Measurements from ENCODE around the gene DIO1. TPM values are rescaled to one million over a fixed set of nuclear protein-coding genes. Genes with fewer than 3 reads are reported as not detected.

DIO1 gene
- total and polyA plus RNA-seq, 2 donors from 2014 or later, result 2.9 to 40.6 TPM

DNA sequence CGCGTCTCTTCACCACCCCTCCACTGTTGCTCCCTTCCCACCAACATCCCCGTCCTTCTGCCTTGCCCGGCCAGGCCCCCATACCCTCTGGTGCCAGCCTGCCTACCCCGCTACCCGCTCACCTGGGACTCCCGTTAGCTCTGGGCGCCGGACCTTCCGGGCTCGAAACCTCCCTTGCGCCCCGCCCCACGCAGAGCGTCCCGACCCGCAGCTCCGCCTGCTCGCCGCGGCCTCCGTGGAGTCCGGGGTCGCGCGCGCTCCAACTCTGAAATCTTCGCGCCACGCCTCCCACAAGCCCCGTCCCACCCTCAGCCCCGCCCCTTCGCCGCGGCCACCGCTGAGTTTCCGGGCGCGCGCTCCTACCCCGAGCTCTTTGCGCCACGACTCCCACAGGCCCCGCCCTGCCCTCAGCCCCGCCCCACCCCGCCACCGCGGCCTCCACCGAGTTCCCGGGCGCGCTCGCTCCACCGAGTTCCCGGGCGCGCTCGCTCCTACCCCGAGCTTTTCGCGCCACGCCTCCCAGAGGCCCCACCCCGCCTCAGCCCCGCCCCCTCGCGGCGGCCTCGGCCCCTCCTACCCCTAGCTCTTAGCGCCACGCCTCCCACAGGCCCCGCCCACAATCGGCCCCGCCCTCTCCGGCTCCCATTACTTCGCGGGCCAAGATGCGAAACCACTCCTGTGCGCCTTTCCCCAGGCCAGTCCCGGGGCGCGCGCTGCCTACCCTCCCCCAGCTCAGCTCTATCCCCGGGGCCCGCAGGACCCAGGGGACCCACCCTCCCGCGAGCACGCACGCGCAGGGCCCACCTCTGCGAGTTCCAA, 51.7 kb downstream of the DIO1 start, which contains the start of gene IFT25:
TSS of gene IFT25 (minus strand) at position 267 of the 819 bp plus-strand sequence. CDS start 5,617 bp downstream, outside the sequence.
- H3K9me3 ChIP-seq (ENCODE audit: control insufficient read depth in 2 of 3, insufficient read depth in 1 of 3, low read length in 3 of 3), result no peaks in the 10 kb centered on the region
- intact Hi-C loops (cut with DNase I), result loop anchor here (10.0 kb wide), 1 partner anchor 51 kb away; the partner anchor contains the start of gene DIO1
- peak; percentile 97 to 99 (median 99) for DNase-seq
- peak within 1 kb of the TSS; percentile 12 to 82 (median 71) for H3K9ac ChIP-seq (ENCODE audit: low read length in 3 of 3)
- peak within 1 kb of the TSS; percentile 74 to 91 (median 85) for H3K4me3 ChIP-seq (ENCODE audit: low read length in 3 of 3)
- H3K4me1 ChIP-seq (ENCODE audit: control insufficient read depth in 2 of 3, insufficient read depth in 2 of 3, low read depth in 1 of 3, low read length in 3 of 3), result peaks cover 0 to 12% (median 3%) of the 10 kb centered on the region in 3 donors
- FAIRE-seq, result no peak
- TF ChIP-seq, protein P1, sequence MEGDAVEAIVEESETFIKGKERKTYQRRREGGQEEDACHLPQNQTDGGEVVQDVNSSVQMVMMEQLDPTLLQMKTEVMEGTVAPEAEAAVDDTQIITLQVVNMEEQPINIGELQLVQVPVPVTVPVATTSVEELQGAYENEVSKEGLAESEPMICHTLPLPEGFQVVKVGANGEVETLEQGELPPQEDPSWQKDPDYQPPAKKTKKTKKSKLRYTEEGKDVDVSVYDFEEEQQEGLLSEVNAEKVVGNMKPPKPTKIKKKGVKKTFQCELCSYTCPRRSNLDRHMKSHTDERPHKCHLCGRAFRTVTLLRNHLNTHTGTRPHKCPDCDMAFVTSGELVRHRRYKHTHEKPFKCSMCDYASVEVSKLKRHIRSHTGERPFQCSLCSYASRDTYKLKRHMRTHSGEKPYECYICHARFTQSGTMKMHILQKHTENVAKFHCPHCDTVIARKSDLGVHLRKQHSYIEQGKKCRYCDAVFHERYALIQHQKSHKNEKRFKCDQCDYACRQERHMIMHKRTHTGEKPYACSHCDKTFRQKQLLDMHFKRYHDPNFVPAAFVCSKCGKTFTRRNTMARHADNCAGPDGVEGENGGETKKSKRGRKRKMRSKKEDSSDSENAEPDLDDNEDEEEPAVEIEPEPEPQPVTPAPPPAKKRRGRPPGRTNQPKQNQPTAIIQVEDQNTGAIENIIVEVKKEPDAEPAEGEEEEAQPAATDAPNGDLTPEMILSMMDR (IDR thresholded peaks at IDR 0.05; ENCODE audit: borderline replicate concordance, extremely low read depth, insufficient read depth), result no peak
- peak within 1 kb of the TSS; percentile 89 to 92 for H3K27ac ChIP-seq (ENCODE audit: low read depth in 2 of 2, low read length in 2 of 2)
- H3K27me3 ChIP-seq (ENCODE audit: control insufficient read depth, insufficient read depth, low read length), result no peaks in the 10 kb centered on the region
- H3K36me3 ChIP-seq (ENCODE audit: control insufficient read depth in 2 of 3, insufficient read depth in 3 of 3, low read length in 3 of 3), result no peaks in the 10 kb centered on the region

DNA sequence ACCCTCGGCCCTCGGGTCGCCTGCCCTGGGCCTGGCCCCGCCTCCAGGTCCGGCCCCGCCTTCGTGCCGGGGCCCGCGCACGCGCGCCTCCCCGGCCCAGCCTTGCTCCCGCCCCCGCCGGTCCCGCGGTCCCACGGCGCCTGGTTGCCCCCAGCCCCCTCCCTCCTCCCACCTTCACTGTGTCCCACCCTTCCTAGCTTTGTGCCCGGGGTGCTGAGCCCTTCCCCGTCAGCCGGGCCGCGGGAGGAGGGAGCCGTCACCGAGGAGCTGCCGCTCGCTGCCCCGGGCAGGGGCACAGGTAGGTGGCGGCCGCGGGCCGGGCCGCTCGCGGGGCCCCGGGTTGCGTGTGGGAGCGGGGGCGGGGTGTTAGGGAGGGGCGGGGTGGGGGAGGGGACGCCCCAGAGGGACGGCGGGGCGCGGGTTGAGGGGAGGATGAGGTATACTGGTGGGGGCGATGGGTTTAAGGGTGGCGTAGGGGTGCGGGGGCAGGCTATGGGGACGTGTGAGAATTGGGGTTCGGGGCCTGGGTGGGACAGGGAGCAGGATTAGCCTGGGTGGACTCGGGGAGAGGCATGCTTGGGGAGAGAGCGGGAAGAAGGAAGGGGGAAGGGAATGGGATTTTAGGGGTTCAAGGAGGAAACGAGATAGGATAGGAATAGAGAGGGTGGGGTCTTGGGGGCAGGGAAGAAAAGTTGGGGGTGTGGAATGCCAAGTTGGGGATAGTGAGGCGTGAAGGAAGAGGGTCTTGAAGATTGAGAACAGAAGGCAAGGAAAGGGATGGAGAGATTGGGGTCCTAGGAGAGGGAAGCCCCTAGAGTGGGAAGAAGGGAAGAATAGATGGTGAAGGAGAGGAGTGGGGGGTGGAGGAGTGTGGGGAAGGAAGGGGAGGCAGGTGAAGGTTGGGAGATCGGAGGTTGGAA, 52.5 kb downstream of the DIO1 start, which contains the start of gene LRRC42:
TSS of gene LRRC42 (plus strand) at position 99 of the 920 bp plus-strand sequence. CDS start 5,650 bp downstream, outside the sequence.
- peak within 1 kb of the TSS; percentile 47 to 82 (median 71) for H3K9ac ChIP-seq (ENCODE audit: low read length in 3 of 3)
- TF ChIP-seq, protein P1 (IDR thresholded peaks at IDR 0.05; ENCODE audit: borderline replicate concordance, extremely low read depth, insufficient read depth), result peak; percentile 13
- H3K9me3 ChIP-seq (ENCODE audit: control insufficient read depth in 2 of 3, insufficient read depth in 1 of 3, low read length in 3 of 3), result no peaks in the 10 kb centered on the region
- H3K4me3 ChIP-seq (ENCODE audit: low read length in 3 of 3), result peak within 1 kb of the TSS; percentile 74 to 91 (median 85)
- H3K36me3 ChIP-seq (ENCODE audit: control insufficient read depth in 2 of 3, insufficient read depth in 3 of 3, low read length in 3 of 3), result no peaks in the 10 kb centered on the region
- FAIRE-seq, result no peak
- peak in 1 of 5 donors; percentile 49 for DNase-seq
- H3K4me1 ChIP-seq (ENCODE audit: control insufficient read depth in 2 of 3, insufficient read depth in 2 of 3, low read depth in 1 of 3, low read length in 3 of 3), result peaks cover 0 to 12% (median 3%) of the 10 kb centered on the region in 3 donors
- H3K27ac ChIP-seq (ENCODE audit: low read depth in 2 of 2, low read length in 2 of 2), result peak within 1 kb of the TSS; percentile 89 to 92
- intact Hi-C loops (cut with DNase I), result loop anchor here (10.0 kb wide), 1 partner anchor 52 kb away; the partner anchor contains the start of gene DIO1
- H3K27me3 ChIP-seq (ENCODE audit: control insufficient read depth, insufficient read depth, low read length), result no peaks in the 10 kb centered on the region

- intact Hi-C loops (cut with DNase I), result loop anchor here (10.0 kb wide), 1 partner anchor 53 kb away; the partner anchor contains the start of gene DIO1
- H3K4me3 ChIP-seq (ENCODE audit: low read length in 3 of 3), result peak overlapping the region; percentile 55 to 72 (median 67)
- H3K27me3 ChIP-seq (ENCODE audit: control insufficient read depth, insufficient read depth, low read length), result no peaks in the 10 kb centered on the region
- DNase-seq, result no peak
- no peak for FAIRE-seq
- peak overlapping the region; percentile 39 to 59 (median 47) for H3K9ac ChIP-seq (ENCODE audit: low read length in 3 of 3)
- H3K9me3 ChIP-seq (ENCODE audit: control insufficient read depth in 2 of 3, insufficient read depth in 1 of 3, low read length in 3 of 3), result no peaks in the 10 kb centered on the region
- H3K27ac ChIP-seq (ENCODE audit: low read depth in 2 of 2, low read length in 2 of 2), result peak overlapping the region; percentile 85 to 89
- TF ChIP-seq, protein P1 (IDR thresholded peaks at IDR 0.05; ENCODE audit: borderline replicate concordance, extremely low read depth, insufficient read depth), result no peak
- H3K36me3 ChIP-seq (ENCODE audit: control insufficient read depth in 2 of 3, insufficient read depth in 3 of 3, low read length in 3 of 3), result peaks cover 0 to 6% (median 3%) of the 10 kb centered on the region in 3 donors
- peaks cover 0 to 12% (median 3%) of the 10 kb centered on the region in 3 donors for H3K4me1 ChIP-seq (ENCODE audit: control insufficient read depth in 2 of 3, insufficient read depth in 2 of 3, low read depth in 1 of 3, low read length in 3 of 3)
Measured at GRCh38 chr1:53947172-53947907, 53.4 kb downstream of the DIO1 start.

All from kidney (tissue), 14 donors.